Smooth muscle cell (in vitro differentiated cells): ENCODE results near the gene SCRT2. TPM values are rescaled to one million over a fixed set of nuclear protein-coding genes. Genes with fewer than 3 reads are reported as not detected.

Source experiments
- DNase-seq: peaks from one replicate; lab custom pipeline; 2025; ENCODE audit not compliant: unreplicated experiment; lab: John Stamatoyannopoulos, UW
- H2AFZ ChIP-seq: fragments of 200-600 bp; sonication (generic); 2 replicates; pipeline ENCODE4 v1.6.0; 2016; ENCODE audit warnings: antibody characterized with exemption, low read depth, mild to moderate bottlenecking
- H3F3A ChIP-seq: fragments of 200-600 bp; sonication (generic); 2 replicates; pipeline ENCODE4 v1.6.0; 2017; ENCODE audit warnings: antibody characterized with exemption, low read depth
- H3K27ac ChIP-seq: fragments of 200-600 bp; sonication (generic); 2 replicates; pipeline ENCODE4 v1.5.1; 2016; ENCODE audit warnings: low read depth, mild to moderate bottlenecking
- H3K27me3 ChIP-seq: fragments of 200-600 bp; sonication (generic); 2 replicates; pipeline ENCODE4 v1.6.1; 2016; ENCODE audit warnings: low read depth, mild to moderate bottlenecking
- H3K36me3 ChIP-seq: fragments of 200-600 bp; sonication (generic); 2 replicates; pipeline ENCODE4 v1.5.1; 2016; ENCODE audit warnings: low read depth
- H3K4me1 ChIP-seq: fragments of 200-600 bp; sonication (generic); 2 replicates; pipeline ENCODE4 v1.5.1; 2016; ENCODE audit warnings: low read depth
- H3K4me2 ChIP-seq: fragments of 200-600 bp; sonication (generic); 2 replicates; pipeline ENCODE4 v1.6.0; 2016; ENCODE audit warnings: mild to moderate bottlenecking
- H3K4me3 ChIP-seq: fragments of 200-600 bp; sonication (generic); 2 replicates; pipeline ENCODE4 v1.5.1; 2016; ENCODE audit warnings: mild to moderate bottlenecking
- H3K79me2 ChIP-seq: fragments of 200-600 bp; sonication (generic); 2 replicates; pipeline ENCODE4 v1.6.0; 2016; ENCODE audit warnings: low read depth, mild to moderate bottlenecking
- H3K9ac ChIP-seq: fragments of 200-600 bp; sonication (generic); 2 replicates; pipeline ENCODE4 v1.6.0; 2016; ENCODE audit warnings: low read depth
- H3K9me3 ChIP-seq: fragments of 200-600 bp; sonication (generic); replicated peaks from 2 replicates; pipeline ENCODE4 v1.5.1; 2016; ENCODE audit warnings: low read depth
- H4K20me1 ChIP-seq: fragments of 200-600 bp; sonication (generic); 2 replicates; pipeline ENCODE4 v1.6.0; 2016; ENCODE audit warnings: low read depth
- CTCF ChIP-seq: fragments of 200-600 bp; sonication (generic); IDR thresholded peaks from 2 replicates; pipeline ENCODE4 v1.5.1; 2017; ENCODE audit warnings: borderline replicate concordance, mild to moderate bottlenecking, antibody characterized with exemption; ENCODE audit not compliant: insufficient read depth, poor library complexity, severe bottlenecking
- WGBS: methylation state at CpG from one replicate; pipeline ENCODE4 v1.1.7; 2016; ENCODE audit warnings: low lambda C conversion rate; 5-methylcytosine and 5-hydroxymethylcytosine counted together
- polyA plus RNA-seq: library from polyadenylated mRNA; unstranded; fragments of >200 nt; fragmentation: Nextera tagmentation; extraction: Ambion mirVana; gene quantifications from 2 replicates; pipeline ENCODE4 v1.2.1, GENCODE V29; 2016
- total RNA-seq: library from RNA; depleted of rRNA; stranded (reverse); fragments of >200 nt; gene quantifications from 2 replicates; pipeline ENCODE4 v1.2.3, GENCODE V29; 2014

The SCRT2 gene
- total and polyA plus RNA-seq, 2 experiments from 2014 or later: not detected

GRCh38 chr20:687468-688203, 12.0 kb upstream of the SCRT2 start:
- H3K9ac ChIP-seq: no peak overlapping the region
- H4K20me1 ChIP-seq: no peaks in the 10 kb centered on the region
- 91% methylated on average over 9 of the region's 9 CpGs for WGBS
- DNase-seq: no peak
- H3F3A ChIP-seq: no peaks in the 10 kb centered on the region
- H3K27ac ChIP-seq: no peak overlapping the region
- no peaks in the 10 kb centered on the region for H3K9me3 ChIP-seq
- H3K4me1 ChIP-seq: peaks cover 11% of the 10 kb centered on the region
- H3K4me2 ChIP-seq: no peak overlapping the region
- no peak for TF ChIP-seq CTCF
- no peaks in the 10 kb centered on the region for H3K79me2 ChIP-seq
- H3K36me3 ChIP-seq: no peaks in the 10 kb centered on the region
- H3K4me3 ChIP-seq: no peak overlapping the region
- H2AFZ ChIP-seq: no peak overlapping the region
- H3K27me3 ChIP-seq: peaks cover 9% of the 10 kb centered on the region

GRCh38 chr20:684676-685319, 9.2 kb upstream of the SCRT2 start:
- H3K4me3 ChIP-seq: no peak overlapping the region
- no peak for DNase-seq
- no peaks in the 10 kb centered on the region for H3K79me2 ChIP-seq
- H3K27ac ChIP-seq: no peak overlapping the region
- no peak for TF ChIP-seq CTCF
- H3K9ac ChIP-seq: no peak overlapping the region
- 93% methylated on average over 4 of the region's 4 CpGs for WGBS
- H3K36me3 ChIP-seq: no peaks in the 10 kb centered on the region
- no peaks in the 10 kb centered on the region for H4K20me1 ChIP-seq
- H3K4me1 ChIP-seq: peaks cover 11% of the 10 kb centered on the region
- H3F3A ChIP-seq: no peaks in the 10 kb centered on the region
- H3K4me2 ChIP-seq: no peak overlapping the region
- H3K9me3 ChIP-seq: no peaks in the 10 kb centered on the region
- peaks cover 2% of the 10 kb centered on the region for H3K27me3 ChIP-seq
- no peak overlapping the region for H2AFZ ChIP-seq

GRCh38 chr20:682123-682522, 6.5 kb upstream of the SCRT2 start:
- H3K4me3 ChIP-seq: no peak overlapping the region
- WGBS: 100% methylated on average over 1 of the region's 1 CpG
- H3K27ac ChIP-seq: no peak overlapping the region
- H2AFZ ChIP-seq: no peak overlapping the region
- no peak for DNase-seq
- no peak for TF ChIP-seq CTCF
- H3K4me1 ChIP-seq: no peaks in the 10 kb centered on the region
- H3K36me3 ChIP-seq: no peaks in the 10 kb centered on the region
- no peak overlapping the region for H3K4me2 ChIP-seq
- H3K9ac ChIP-seq: no peak overlapping the region
- no peaks in the 10 kb centered on the region for H3K9me3 ChIP-seq
- H3F3A ChIP-seq: no peaks in the 10 kb centered on the region
- no peaks in the 10 kb centered on the region for H4K20me1 ChIP-seq
- H3K27me3 ChIP-seq: peaks cover 26% of the 10 kb centered on the region
- H3K79me2 ChIP-seq: no peaks in the 10 kb centered on the region
